ACC112 (cell line): ENCODE measurements around the gene DDRGK1.
"Not testable (repeated sequence)": the region's sequence is repeated elsewhere in the genome, so short reads cannot be mapped to it uniquely, and the experiment has no call there.

Source experiments
- H2AFZ ChIP-seq: fragments of 200-600 bp; sonication (generic); one replicate; pipeline ENCODE4 v1.6.0; 2017; ENCODE audit warnings: antibody characterized with exemption, low read length; ENCODE audit not compliant: unreplicated experiment
- H3K27ac ChIP-seq: fragments of 200-600 bp; sonication (generic); 2 replicates; pipeline ENCODE4 v1.5.1; 2014; ENCODE audit warnings: low read depth, mild to moderate bottlenecking, antibody characterized with exemption, low read length, moderate library complexity
- H3K27me3 ChIP-seq: fragments of 200-600 bp; sonication (generic); 2 replicates; pipeline ENCODE4 v1.6.1; 2014; ENCODE audit warnings: mild to moderate bottlenecking, antibody characterized with exemption, low read length, moderate library complexity, mixed read lengths; ENCODE audit not compliant: insufficient read depth
- H3K36me3 ChIP-seq: fragments of 200-600 bp; sonication (generic); 2 replicates; pipeline ENCODE4 v1.6.1; 2016; ENCODE audit warnings: mild to moderate bottlenecking, antibody characterized with exemption, low read length, moderate library complexity, mixed read lengths; ENCODE audit not compliant: insufficient read depth
- H3K4me1 ChIP-seq: fragments of 200-600 bp; sonication (generic); one replicate; pipeline ENCODE4 v1.6.1; 2016; ENCODE audit warnings: low read length, mixed read lengths; ENCODE audit not compliant: insufficient read depth, unreplicated experiment, control insufficient read depth
- H3K4me3 ChIP-seq: fragments of 200-600 bp; sonication (generic); 2 replicates; pipeline ENCODE4 v1.5.1; 2014; ENCODE audit warnings: mild to moderate bottlenecking, low read depth, low read length
- H3K79me2 ChIP-seq: fragments of 200-600 bp; sonication (generic); one replicate; pipeline ENCODE4 v1.6.0; 2016; ENCODE audit warnings: low read length; ENCODE audit not compliant: control insufficient read depth, unreplicated experiment, insufficient read depth

DDRGK1 gene

GRCh38 chr20:3194617-3195280, 9.7 kb downstream of the DDRGK1 start:
- H3K4me3 ChIP-seq: no peak overlapping the region
- H2AFZ ChIP-seq: no peak overlapping the region
- no peaks in the 10 kb centered on the region for H3K4me1 ChIP-seq
- peaks cover 3% of the 10 kb centered on the region; the same call in 1 of the 2 replicates for H3K36me3 ChIP-seq
- no peaks in the 10 kb centered on the region for H3K79me2 ChIP-seq
- H3K27ac ChIP-seq: no peak overlapping the region
- no peaks in the 10 kb centered on the region for H3K27me3 ChIP-seq

GRCh38 chr20:3193806-3194616, 10.5 kb downstream of the DDRGK1 start:
- no peak overlapping the region for H3K4me3 ChIP-seq
- no peaks in the 10 kb centered on the region for H3K27me3 ChIP-seq
- no peak overlapping the region for H3K27ac ChIP-seq
- H3K79me2 ChIP-seq: no peaks in the 10 kb centered on the region
- no peak overlapping the region for H2AFZ ChIP-seq
- peaks cover 3% of the 10 kb centered on the region; the same call in 1 of the 2 replicates for H3K36me3 ChIP-seq
- no peaks in the 10 kb centered on the region for H3K4me1 ChIP-seq

DNA sequence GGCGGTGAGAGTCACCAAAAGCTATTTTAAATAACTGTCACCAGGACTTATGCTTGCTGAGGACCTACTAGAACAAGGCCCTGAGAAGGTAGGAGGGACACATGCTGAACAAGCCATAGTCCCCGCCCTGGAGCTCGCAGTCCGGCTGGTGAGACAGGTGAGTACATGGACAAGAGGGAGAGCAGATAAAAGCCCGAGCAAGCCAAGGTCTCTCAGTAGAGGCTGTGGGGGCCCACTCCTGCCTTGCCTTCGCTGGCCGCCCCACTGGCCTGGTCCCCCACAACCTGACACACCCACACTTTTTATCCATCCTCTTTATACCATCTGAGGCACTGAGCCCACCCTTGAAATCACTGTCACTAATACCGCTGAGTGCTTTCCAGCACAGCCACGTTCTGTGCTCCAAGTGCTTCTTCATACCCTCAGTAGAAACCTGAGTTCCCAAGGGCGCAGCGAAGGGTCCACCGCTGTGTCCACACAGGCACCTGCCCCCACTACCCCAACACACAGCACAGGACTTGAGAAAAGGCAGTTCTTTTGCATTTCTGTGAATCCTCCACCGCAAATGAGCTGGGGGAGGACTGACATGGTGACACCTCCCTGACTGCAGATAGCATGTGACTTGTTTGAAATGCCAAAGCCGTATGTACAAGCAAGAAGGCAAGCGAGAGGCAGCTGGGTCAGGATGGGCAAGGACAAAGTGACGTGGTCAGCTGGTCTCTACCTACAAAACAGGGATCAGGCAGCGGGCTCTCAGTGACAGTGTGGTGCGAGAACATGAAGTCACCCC, 12.1 kb downstream of the DDRGK1 start:
- Histone ChIP-seq H2AFZ (no peak overlapping the region), H3K27me3 (no peaks in the 10 kb centered on the region), H3K36me3 (peaks cover 3% of the 10 kb centered on the region; the same call in 1 of the 2 replicates), H3K79me2 (no peaks in the 10 kb centered on the region), H3K4me1 (no peaks in the 10 kb centered on the region), H3K4me3 (no peak overlapping the region), H3K27ac (no peak overlapping the region)

GRCh38 chr20:3190681-3191111, 13.8 kb downstream of the DDRGK1 start:
- H3K79me2 ChIP-seq: no peaks in the 10 kb centered on the region
- H2AFZ ChIP-seq: no peak overlapping the region
- H3K27me3 ChIP-seq: no peaks in the 10 kb centered on the region
- no peaks in the 10 kb centered on the region; the same call in 1 of the 2 replicates for H3K36me3 ChIP-seq
- no peak overlapping the region for H3K4me3 ChIP-seq
- no peak overlapping the region for H3K27ac ChIP-seq
- H3K4me1 ChIP-seq: no peaks in the 10 kb centered on the region

GRCh38 chr20:3189561-3190131, 14.8 kb downstream of the DDRGK1 start:
- no peak overlapping the region for H3K27ac ChIP-seq
- no peaks in the 10 kb centered on the region; the same call in 1 of the 2 replicates for H3K36me3 ChIP-seq
- no peaks in the 10 kb centered on the region for H3K79me2 ChIP-seq
- no peaks in the 10 kb centered on the region for H3K27me3 ChIP-seq
- H3K4me1 ChIP-seq: no peaks in the 10 kb centered on the region
- no peak overlapping the region for H2AFZ ChIP-seq
- no peak overlapping the region for H3K4me3 ChIP-seq

DNA sequence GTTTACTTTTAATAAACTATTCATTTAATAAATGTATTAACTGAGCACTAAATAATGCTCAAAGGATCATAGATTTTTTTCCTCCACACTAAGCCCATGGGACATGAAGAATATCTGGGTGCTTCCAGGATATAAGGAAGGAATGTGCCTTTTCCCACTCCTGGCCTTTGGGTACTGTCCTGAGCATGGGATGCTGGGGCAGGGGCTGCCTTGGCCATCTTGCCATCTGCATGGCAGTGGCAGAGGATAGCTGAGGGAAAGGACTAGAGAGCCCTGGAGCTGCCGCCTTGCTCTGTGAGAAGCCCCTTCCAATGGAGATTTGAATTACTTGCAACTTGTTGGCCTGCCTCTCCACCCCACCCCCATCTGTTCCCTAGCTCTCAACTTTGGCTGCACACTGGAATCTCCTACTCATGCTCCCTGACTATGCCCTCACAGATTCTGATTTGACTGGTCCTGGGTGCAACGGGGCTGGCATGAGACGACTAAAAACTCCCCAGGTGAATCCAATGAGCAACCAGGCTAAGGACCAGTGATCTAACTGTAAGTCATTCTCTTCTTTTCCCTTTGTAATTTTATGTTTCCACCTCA, 15.6 kb downstream of the DDRGK1 start:
- H3K36me3 ChIP-seq: no peaks in the 10 kb centered on the region; the same call in 1 of the 2 replicates
- H3K27me3 ChIP-seq: no peaks in the 10 kb centered on the region
- no peaks in the 10 kb centered on the region for H3K79me2 ChIP-seq
- no peaks in the 10 kb centered on the region for H3K4me1 ChIP-seq
- no peak overlapping the region for H3K27ac ChIP-seq
- H3K4me3 ChIP-seq: no peak overlapping the region
- H2AFZ ChIP-seq: no peak overlapping the region

- H3K79me2 ChIP-seq, H2AFZ ChIP-seq, H3K4me1 ChIP-seq, H3K4me3 ChIP-seq, H3K27me3 ChIP-seq, H3K36me3 ChIP-seq, H3K27ac ChIP-seq: not testable (repeated sequence)
Observed at GRCh38 chr20:3187861-3188260, 16.6 kb downstream of the DDRGK1 start.

DNA sequence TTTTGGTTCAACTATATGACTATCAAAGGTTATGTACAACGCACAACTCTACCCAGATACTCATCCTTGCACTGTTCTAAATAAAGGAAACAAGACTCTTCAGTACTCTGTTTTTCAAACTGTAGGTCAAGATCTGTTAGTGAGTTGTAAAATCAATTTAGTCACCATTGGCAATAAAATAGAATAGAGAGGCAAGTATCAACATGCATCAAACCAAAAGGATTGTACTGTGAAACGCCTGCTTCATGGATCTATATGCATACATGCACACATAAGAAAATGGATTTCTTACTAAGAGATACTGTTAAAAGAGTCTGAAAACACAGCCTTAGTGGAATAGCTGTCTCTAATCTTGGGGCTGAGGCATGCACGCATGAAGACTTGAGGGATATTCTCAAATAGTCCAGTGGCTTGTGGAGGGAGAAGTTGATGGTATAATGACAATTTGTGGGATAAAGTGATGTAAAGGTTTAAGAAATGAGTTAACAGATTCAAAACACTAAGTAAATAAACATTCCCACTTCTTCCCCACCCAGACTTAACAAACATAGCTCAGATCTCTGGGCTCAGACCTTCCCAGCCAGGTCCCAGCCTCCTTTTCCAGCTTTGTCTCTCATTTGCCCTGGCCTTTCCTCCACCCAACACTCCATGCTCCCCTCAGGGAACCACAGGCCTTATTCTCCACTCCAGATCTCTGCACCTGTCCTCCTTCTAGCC, 20.4 kb downstream of the DDRGK1 start:
- no peak overlapping the region for H3K4me3 ChIP-seq
- no peak overlapping the region for H2AFZ ChIP-seq
- H3K79me2 ChIP-seq: no peaks in the 10 kb centered on the region
- H3K27me3 ChIP-seq: no peaks in the 10 kb centered on the region
- no peaks in the 10 kb centered on the region for H3K36me3 ChIP-seq
- H3K27ac ChIP-seq: no peak overlapping the region
- no peaks in the 10 kb centered on the region for H3K4me1 ChIP-seq

DNA sequence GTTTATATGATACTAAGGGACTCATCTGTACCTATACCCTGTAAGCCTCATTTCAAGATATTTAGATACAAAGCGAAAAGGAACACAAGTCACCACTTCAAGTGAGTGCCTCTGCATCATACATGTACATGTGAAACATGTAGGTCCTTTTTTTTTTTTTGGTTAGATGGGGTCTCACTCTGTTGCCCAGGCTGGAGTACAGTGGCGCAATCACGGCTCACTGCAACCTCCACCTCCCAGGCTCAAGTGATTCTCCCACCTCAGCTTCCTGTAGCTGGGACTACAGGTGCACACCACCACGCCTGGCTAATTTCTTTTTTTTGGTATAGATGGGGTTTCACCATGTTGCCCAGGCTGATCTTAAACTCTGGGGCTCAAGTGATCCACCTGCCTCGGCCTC, 22.1 kb downstream of the DDRGK1 start:
- H3K4me1 ChIP-seq, H3K4me3 ChIP-seq, H3K79me2 ChIP-seq: not testable (repeated sequence)

More for the DNA sequence above, 22.1 kb downstream of the DDRGK1 start:
- H3K36me3 ChIP-seq, H3K27me3 ChIP-seq, H3K27ac ChIP-seq, H2AFZ ChIP-seq: not testable (repeated sequence)
